ENCODE data around the gene TTLL10. TPM values are rescaled to one million over a fixed set of nuclear protein-coding genes. Genes with fewer than 3 reads are reported as not detected.

The TTLL10 gene
- total RNA-seq, 1 experiment from 2014 or later = 0.68 TPM

GRCh38 chr1:1176931-1177330 is 3.3 kb downstream of the TTLL10 start:
- no peaks in the 10 kb centered on the region for H3K23me2 ChIP-seq (ENCODE audit: insufficient read length, low read depth, low read length, poor library complexity, severe bottlenecking)
- DNase-seq = no peak
- no peak overlapping the region for H2BK120ac ChIP-seq (ENCODE audit: low read depth, low read length, poor library complexity, severe bottlenecking)
- H3K4me1 Mint-ChIP-seq = peaks cover 21 to 33% of the 10 kb centered on the region in 2 experiments
- H4K91ac ChIP-seq (ENCODE audit: insufficient read length, low read depth, low read length) = no peak overlapping the region
- WGBS (ENCODE audit: extremely low coverage, insufficient read length, low lambda C conversion rate) = no CpG with 5 or more reads among the region's 7 CpGs
- H3K9me3 Mint-ChIP-seq = peaks cover 0 to 4% of the 10 kb centered on the region in 2 experiments; a peak in 2 of 5 replicates
- TF ChIP-seq CTCF (conservative IDR thresholded peaks at IDR 0.05) = no peak
- H3K27me3 Mint-ChIP-seq (ENCODE audit: low read depth) = peaks cover 11% of the 10 kb centered on the region
- no peak overlapping the region for H3K27ac ChIP-seq (ENCODE audit: insufficient read length, low read depth, low read length)
- H3T11ph ChIP-seq (ENCODE audit: low read length) = no peak overlapping the region
- H3K9me3 ChIP-seq (ENCODE audit: control insufficient read depth, low read depth, low read length) = no peaks in the 10 kb centered on the region
- no peak overlapping the region for H3K23ac ChIP-seq (ENCODE audit: insufficient read length, low read depth, low read length)
- no peak overlapping the region for H3K4ac ChIP-seq (ENCODE audit: low read depth, low read length)
- no peak overlapping the region for H4K8ac ChIP-seq (replicated peaks; ENCODE audit: insufficient read length, low read depth, low read length)
- no peak overlapping the region for H3K14ac ChIP-seq (ENCODE audit: insufficient read depth, low read length)
- peak overlapping the region in 1 of 3 experiments; percentile 62; a peak in 3 of 7 replicates for H3K27ac Mint-ChIP-seq
- H3K56ac ChIP-seq (ENCODE audit: insufficient read length, low read depth, low read length) = no peak overlapping the region
- H4K20me1 ChIP-seq (ENCODE audit: control insufficient read depth, insufficient read depth, insufficient read length) = no peaks in the 10 kb centered on the region
- H3K4me2 ChIP-seq (ENCODE audit: insufficient read depth, insufficient read length, low read length) = no peak overlapping the region
- no peak overlapping the region for H2AFZ ChIP-seq (ENCODE audit: low read length)
- H3K4me1 ChIP-seq (ENCODE audit: insufficient read depth, low read length) = peaks cover 3% of the 10 kb centered on the region; the same call in 1 of the 2 replicates
- peaks cover 1 to 10% (median 4%) of the 10 kb centered on the region in 3 experiments; a peak in 4 of 7 replicates for H3K36me3 Mint-ChIP-seq (ENCODE audit: insufficient read depth in 1 of 3, low read depth in 3 of 3)
- no peak overlapping the region for H3K18ac ChIP-seq (ENCODE audit: insufficient read length, low read depth, low read length)
- no peak overlapping the region for H3K9ac ChIP-seq (ENCODE audit: extremely low read depth, insufficient read length, low read length)
- no peak overlapping the region for H2BK20ac ChIP-seq (ENCODE audit: low read depth, low read length, poor library complexity, severe bottlenecking)
- peak overlapping the region in 1 of 2 experiments; percentile 2; a peak in 1 of 5 replicates for H3K4me3 Mint-ChIP-seq
- H2AK5ac ChIP-seq (ENCODE audit: insufficient read length, low read length) = no peak overlapping the region
- H3K79me1 ChIP-seq (ENCODE audit: insufficient read depth, low read depth, low read length, poor library complexity, severe bottlenecking) = no peaks in the 10 kb centered on the region
- no peaks in the 10 kb centered on the region for H3K79me2 ChIP-seq (ENCODE audit: insufficient read depth, low read length)
- H3K27me3 ChIP-seq (ENCODE audit: insufficient read depth, low read length) = no peaks in the 10 kb centered on the region
- no peak overlapping the region for H2BK15ac ChIP-seq (ENCODE audit: low read depth, low read length)
- no peak overlapping the region for H4K5ac ChIP-seq (ENCODE audit: insufficient read length, low read depth, low read length)
- H2BK12ac ChIP-seq (ENCODE audit: insufficient read length, low read depth, low read length) = no peak overlapping the region
- no peak overlapping the region for H2BK5ac ChIP-seq (ENCODE audit: insufficient read length, low read length)

Data from H9 (cell line).